ENCODE data around the gene S100A7A. TPM values are rescaled to one million over a fixed set of nuclear protein-coding genes. Genes with fewer than 3 reads are reported as not detected.

Gene S100A7A
- total RNA-seq, 4 donors from 2014 or later, result 0.16 to 0.79 TPM; not detected in 2

GRCh38 chr1:153392822-153393221, 23.5 kb upstream of the S100A7A start:
- no peaks in the 10 kb centered on the region for H3K4me1 ChIP-seq
- no peak overlapping the region for H3K27ac ChIP-seq
- H3K4me3 ChIP-seq, result no peak overlapping the region
- H3K27me3 ChIP-seq, result peaks cover 33% of the 10 kb centered on the region
- TF ChIP-seq POLR2A (IDR thresholded peaks at IDR 0.05) (no peak), POLR2AphosphoS5 (IDR thresholded peaks at IDR 0.05) (no peak), CTCF (IDR thresholded peaks at IDR 0.05) (no peak), EP300 (IDR thresholded peaks at IDR 0.05) (no peak)
- ATAC-seq, result no peak
- H3K9me3 ChIP-seq, result no peaks in the 10 kb centered on the region
- WGBS, 2 donors (ENCODE audit: low coverage in 1 of 2), result 77% methylated on average over 3 of the region's 3 CpGs; no CpG with 5 or more reads in 1 of the 2 donors
- no peaks in the 10 kb centered on the region for H3K36me3 ChIP-seq

- 52 to 85% methylated on average over 2 to 4 of the region's 6 CpGs for WGBS, 2 donors (ENCODE audit: low coverage in 1 of 2)
- no peak overlapping the region for H3K4me3 ChIP-seq
- no peak overlapping the region for H3K27ac ChIP-seq
- no peaks in the 10 kb centered on the region for H3K4me1 ChIP-seq
- H3K27me3 ChIP-seq, result peaks cover 41% of the 10 kb centered on the region
- no peaks in the 10 kb centered on the region for H3K9me3 ChIP-seq
- H3K36me3 ChIP-seq, result no peaks in the 10 kb centered on the region
- ATAC-seq, result no peak
- TF ChIP-seq EP300 (IDR thresholded peaks at IDR 0.05), result no peak
- TF ChIP-seq CTCF (IDR thresholded peaks at IDR 0.05), result no peak
- no peak for TF ChIP-seq POLR2AphosphoS5 (IDR thresholded peaks at IDR 0.05)
- no peak for TF ChIP-seq POLR2A (IDR thresholded peaks at IDR 0.05)
These were observed 22.4 kb upstream of the S100A7A start for GRCh38 chr1:153393926-153394325.

- Histone ChIP-seq H3K9me3 (no peaks in the 10 kb centered on the region), H3K4me1 (no peaks in the 10 kb centered on the region), H3K4me3 (no peak overlapping the region), H3K36me3 (no peaks in the 10 kb centered on the region), H3K27me3 (peaks cover 42% of the 10 kb centered on the region), H3K27ac (no peak overlapping the region)
- TF ChIP-seq POLR2AphosphoS5 (IDR thresholded peaks at IDR 0.05) (no peak), CTCF (IDR thresholded peaks at IDR 0.05) (no peak), POLR2A (IDR thresholded peaks at IDR 0.05) (no peak), EP300 (IDR thresholded peaks at IDR 0.05) (no peak)
- no peak for ATAC-seq
- 60% methylated on average over 1 of the region's 5 CpGs; no CpG with 5 or more reads in 1 of the 2 donors for WGBS, 2 donors (ENCODE audit: low coverage in 1 of 2)
These were observed 21.9 kb upstream of the S100A7A start for GRCh38 chr1:153394391-153394790.

GRCh38 chr1:153395136-153395685, 21.1 kb upstream of the S100A7A start:
- TF ChIP-seq CTCF (IDR thresholded peaks at IDR 0.05) (no peak), POLR2AphosphoS5 (IDR thresholded peaks at IDR 0.05) (no peak), POLR2A (IDR thresholded peaks at IDR 0.05) (no peak), EP300 (IDR thresholded peaks at IDR 0.05) (no peak)
- no peaks in the 10 kb centered on the region for H3K36me3 ChIP-seq
- H3K27ac ChIP-seq, result no peak overlapping the region
- H3K4me1 ChIP-seq, result no peaks in the 10 kb centered on the region
- no peaks in the 10 kb centered on the region for H3K9me3 ChIP-seq
- no peak for ATAC-seq
- H3K27me3 ChIP-seq, result peaks cover 47% of the 10 kb centered on the region
- H3K4me3 ChIP-seq, result no peak overlapping the region
- WGBS, 2 donors (ENCODE audit: low coverage in 1 of 2), result 69 to 86% methylated on average over 3 to 7 of the region's 7 CpGs

- no peak overlapping the region for H3K4me3 ChIP-seq
- TF ChIP-seq POLR2A (IDR thresholded peaks at IDR 0.05), result no peak
- TF ChIP-seq CTCF (IDR thresholded peaks at IDR 0.05), result no peak
- TF ChIP-seq EP300 (IDR thresholded peaks at IDR 0.05), result no peak
- no peak for TF ChIP-seq POLR2AphosphoS5 (IDR thresholded peaks at IDR 0.05)
- no peaks in the 10 kb centered on the region for H3K9me3 ChIP-seq
- ATAC-seq, result no peak
- no peaks in the 10 kb centered on the region for H3K36me3 ChIP-seq
- 78% methylated on average over 6 of the region's 6 CpGs; no CpG with 5 or more reads in 1 of the 2 donors for WGBS, 2 donors (ENCODE audit: low coverage in 1 of 2)
- H3K4me1 ChIP-seq, result no peaks in the 10 kb centered on the region
- H3K27me3 ChIP-seq, result peaks cover 44% of the 10 kb centered on the region
- H3K27ac ChIP-seq, result no peak overlapping the region
These were observed 20.5 kb upstream of the S100A7A start for GRCh38 chr1:153395776-153396175.
